NCI-H2196 treated with DMSO at 0.1 percent for 48 hours (cell line): ENCODE measurements around the gene TNFAIP6.
"Not testable (repeated sequence)": the region's sequence is repeated elsewhere in the genome, so short reads cannot be mapped to it uniquely, and the experiment has no call there.

Experiments used
- DNase-seq: peaks from one replicate; lab custom pipeline; 2025; ENCODE audit not compliant: unreplicated experiment; lab: John Stamatoyannopoulos, UW

Gene TNFAIP6, protein sequence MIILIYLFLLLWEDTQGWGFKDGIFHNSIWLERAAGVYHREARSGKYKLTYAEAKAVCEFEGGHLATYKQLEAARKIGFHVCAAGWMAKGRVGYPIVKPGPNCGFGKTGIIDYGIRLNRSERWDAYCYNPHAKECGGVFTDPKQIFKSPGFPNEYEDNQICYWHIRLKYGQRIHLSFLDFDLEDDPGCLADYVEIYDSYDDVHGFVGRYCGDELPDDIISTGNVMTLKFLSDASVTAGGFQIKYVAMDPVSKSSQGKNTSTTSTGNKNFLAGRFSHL

GRCh38 chr2:151357359-151357758 lies at the start of gene TNFAIP6:
Gene TNFAIP6 (plus strand): TSS chr2:151357592. CDS start chr2:151357667, 75 bp downstream.
- no peak for DNase-seq

- not testable (repeated sequence) for DNase-seq
These were observed 47.1 kb upstream of the TNFAIP6 start for GRCh38 chr2:151310313-151310712.

- not testable (repeated sequence) for DNase-seq
These were observed 45.0 kb upstream of the TNFAIP6 start for GRCh38 chr2:151312440-151312839.

GRCh38 chr2:151315381-151315903 lies 42.0 kb upstream of the TNFAIP6 start:
- no peak for DNase-seq

- DNase-seq, result no peak
These were observed 31.8 kb upstream of the TNFAIP6 start for GRCh38 chr2:151325581-151326095.

DNA sequence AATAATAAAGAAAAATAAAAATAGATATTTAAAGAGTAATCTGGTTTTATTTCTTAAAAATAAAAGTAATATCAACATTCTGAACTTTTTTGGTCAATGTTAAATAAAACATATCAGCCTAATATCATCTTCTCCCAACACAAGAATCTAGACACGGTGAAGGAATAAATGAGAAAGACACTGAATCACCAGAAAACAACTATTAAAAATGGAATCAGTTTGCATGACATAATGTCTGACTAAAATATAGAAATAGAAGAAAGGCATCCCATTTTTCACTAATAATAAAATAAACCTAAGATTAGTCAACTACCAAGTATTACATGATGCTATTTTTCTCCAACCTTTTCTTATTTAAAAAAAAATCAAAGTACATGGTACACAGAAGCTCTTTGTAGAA lies 30.8 kb upstream of the TNFAIP6 start:
- DNase-seq, result no peak

- no peak for DNase-seq
These were observed 27.4 kb upstream of the TNFAIP6 start for GRCh38 chr2:151329998-151330397.

- DNase-seq, result no peak
These were observed 24.3 kb upstream of the TNFAIP6 start for GRCh38 chr2:151333083-151333482.

DNA sequence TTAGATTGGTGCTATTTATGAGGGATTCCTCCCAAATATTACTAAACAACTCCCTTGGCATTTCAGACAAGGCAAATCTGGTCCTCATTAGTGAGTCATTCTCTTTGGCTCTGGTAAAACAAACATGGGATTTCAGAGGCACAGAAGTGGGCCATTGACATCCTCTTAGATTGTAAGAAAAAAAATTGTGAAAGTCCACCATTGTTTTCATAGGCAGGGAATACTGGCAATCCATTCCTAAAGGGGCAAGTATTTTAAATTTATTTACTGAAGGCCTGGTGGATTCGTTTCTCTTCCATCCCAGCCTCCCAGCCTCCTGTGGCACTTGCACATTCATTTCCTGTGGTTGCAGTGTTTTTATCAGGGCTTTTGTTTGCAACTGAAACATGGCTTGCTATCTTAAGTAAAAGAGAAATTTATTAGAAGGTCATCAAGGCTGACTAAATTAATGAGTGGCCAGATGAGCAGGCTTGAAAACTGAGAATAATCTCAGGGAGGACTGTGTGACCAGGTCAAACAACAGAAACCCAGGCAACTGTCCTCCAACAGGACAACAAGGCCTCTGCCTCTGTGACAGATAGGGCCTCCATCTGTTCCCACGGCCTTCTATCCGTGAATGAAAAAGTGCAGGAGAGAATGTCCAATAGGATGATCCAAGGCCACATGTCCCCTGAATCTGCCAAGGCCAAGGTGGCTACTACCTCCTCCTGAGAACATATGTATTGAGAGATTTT lies 23.1 kb upstream of the TNFAIP6 start:
- no peak for DNase-seq

DNA sequence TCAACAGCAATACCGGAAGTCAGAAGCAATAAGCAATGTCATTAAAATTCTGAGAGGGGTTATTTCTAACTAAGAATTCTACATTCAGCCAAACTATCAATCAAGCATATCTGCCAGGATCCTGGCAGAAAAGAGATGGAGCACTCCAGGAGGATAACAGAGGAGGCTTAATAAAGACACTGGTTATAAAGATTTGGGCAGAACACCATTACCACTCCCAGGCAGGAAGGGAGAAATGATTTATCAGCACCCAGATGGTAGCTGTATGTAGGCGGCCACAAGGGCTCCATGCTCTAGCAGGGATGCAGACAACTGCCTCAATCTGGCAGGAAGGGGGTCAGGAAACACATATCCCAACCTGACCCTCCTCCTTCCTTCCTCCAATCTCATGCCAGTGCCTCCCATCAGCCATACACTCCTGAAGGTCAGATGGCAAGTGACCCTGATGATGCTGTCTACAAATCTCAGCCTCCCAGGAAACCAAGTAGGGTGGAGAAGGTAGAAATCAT lies 20.5 kb upstream of the TNFAIP6 start:
- no peak for DNase-seq

DNA sequence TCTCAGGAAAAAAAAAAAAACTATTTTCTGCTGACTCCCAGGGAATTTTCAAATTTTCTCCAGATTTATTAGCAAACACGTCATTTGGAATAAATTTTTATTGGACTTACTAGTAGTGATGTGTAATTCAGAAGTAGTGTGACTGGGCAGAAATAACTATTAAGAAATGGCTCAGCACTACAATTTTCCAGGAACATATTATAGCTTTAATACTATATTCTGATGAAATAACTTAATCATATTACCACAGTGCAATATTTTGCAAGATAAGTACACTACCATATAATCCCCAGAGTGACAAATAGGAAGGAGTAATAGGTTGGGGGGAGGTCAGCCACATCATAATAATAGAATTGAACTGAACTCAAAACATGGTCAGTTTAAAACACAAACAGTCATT lies 19.7 kb upstream of the TNFAIP6 start:
- DNase-seq, result no peak

DNA sequence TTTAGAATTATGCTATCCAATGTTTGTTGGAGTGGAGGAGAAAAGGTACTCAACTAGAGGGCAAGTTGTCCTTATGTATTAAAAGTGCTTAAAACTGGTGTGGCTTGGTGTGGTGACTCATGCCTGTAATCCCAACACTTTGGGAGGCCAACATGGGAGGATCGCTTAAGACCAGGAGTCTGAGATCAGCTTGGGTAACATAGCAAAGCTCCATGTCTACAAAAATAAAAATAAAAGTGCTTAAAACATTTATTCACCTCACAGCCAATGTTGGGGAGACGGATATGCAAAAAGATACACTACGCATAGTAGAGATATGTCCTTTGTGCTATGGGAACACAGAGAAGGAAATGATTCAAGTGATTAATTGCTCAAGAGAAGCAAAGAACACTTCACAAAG lies 19.3 kb upstream of the TNFAIP6 start:
- no peak for DNase-seq

- DNase-seq, result no peak
These were observed 14.3 kb upstream of the TNFAIP6 start for GRCh38 chr2:151343073-151343472.

DNA sequence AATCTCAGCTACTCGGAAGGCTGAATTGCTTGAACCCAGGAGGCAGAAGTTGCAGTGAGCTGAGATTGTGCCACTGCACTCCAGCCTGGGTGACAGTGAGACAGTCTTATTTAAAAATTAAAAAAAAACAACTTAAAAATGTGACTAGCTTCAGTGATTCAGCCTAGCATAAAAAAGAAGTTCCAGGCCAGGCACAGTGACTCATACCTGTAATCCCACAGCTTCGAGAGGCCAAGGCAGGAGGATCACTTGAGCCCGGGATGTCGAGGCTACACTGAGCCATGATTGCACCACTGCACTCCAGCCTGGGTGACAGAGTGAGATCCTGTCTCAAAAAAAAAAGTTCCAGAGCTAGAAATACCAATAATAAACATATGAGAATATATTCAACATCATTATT lies 13.2 kb upstream of the TNFAIP6 start:
- not testable (repeated sequence) for DNase-seq

DNA sequence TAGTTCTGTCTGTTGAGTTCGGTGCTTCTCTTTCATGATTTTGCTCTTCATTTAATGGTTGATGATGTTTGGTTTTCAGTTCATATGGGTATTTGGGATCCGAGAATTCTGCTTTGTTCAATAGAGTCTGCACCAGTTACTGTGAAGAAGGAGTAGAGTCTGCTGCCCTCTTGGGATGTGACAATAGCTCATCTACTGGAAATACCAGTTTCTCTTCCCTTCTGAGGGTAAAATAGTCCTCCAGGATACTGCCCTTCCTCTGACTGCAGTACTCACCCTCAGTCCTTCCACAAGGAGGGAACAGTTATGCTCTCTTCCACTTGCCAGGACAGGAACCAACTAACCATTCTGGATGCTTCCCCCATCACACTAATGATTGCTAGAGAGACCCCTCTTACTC lies 12.5 kb upstream of the TNFAIP6 start:
- no peak for DNase-seq

GRCh38 chr2:151347294-151347693 lies 10.1 kb upstream of the TNFAIP6 start:
- no peak for DNase-seq

DNA sequence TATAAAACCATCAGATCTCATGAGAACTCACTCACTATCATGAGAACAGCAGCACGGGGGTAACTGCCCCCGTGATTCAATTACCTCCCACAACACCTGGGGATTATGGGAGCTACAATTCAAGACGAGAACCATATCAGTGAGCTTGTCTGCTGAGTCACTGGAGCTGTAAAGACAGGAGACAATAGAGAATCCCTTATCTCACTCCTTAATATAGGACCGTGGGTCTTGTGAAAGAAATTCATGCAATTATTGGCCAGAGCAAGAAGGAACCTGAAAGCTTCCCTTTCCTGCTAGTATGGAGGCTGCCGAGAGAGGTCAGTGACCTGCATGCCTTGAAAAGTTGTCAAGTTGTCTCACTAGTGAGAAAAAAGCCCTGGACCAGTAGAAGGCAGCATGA lies 9.5 kb upstream of the TNFAIP6 start:
- no peak for DNase-seq

GRCh38 chr2:151350579-151351195 lies 6.7 kb upstream of the TNFAIP6 start:
- DNase-seq, result no peak

DNA sequence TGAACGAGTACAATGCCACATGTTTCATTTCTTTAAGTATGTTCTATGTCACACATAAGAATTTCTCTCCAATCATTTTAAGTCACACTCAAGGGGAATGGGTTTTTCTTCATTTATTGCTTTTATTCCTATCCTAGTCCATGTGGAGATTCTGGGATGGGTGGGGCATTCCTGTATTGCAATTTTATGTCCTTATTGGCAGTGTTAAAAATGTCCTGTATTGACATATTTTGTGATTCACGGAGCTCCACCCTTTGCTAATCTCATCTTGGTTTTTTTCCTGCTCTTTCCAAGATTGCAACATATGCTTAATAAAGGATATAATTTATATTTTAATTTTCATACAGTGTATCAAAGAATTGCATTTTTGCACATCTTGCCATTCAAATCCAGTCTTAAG lies 3.4 kb upstream of the TNFAIP6 start:
- DNase-seq, result no peak

DNA sequence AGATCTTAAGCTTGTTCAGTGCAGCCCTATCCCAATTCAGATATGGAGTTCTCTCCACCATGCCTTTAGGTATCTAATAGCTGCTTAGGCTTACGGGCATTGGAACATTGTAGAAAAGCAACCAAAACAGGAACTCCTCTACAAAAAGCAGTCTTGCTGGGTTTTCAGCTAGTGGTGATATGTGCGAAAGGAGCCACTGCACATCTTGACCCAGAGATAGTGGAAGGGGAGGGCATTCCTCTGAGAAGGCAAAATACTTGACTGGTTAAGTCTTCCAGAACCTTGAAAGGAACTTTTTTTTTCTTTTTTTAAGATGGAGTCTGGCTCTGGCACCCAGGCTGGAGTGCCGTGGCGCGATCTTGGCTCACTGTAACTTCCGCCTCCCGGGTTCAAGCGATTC lies 2.6 kb upstream of the TNFAIP6 start:
- no peak for DNase-seq

DNA sequence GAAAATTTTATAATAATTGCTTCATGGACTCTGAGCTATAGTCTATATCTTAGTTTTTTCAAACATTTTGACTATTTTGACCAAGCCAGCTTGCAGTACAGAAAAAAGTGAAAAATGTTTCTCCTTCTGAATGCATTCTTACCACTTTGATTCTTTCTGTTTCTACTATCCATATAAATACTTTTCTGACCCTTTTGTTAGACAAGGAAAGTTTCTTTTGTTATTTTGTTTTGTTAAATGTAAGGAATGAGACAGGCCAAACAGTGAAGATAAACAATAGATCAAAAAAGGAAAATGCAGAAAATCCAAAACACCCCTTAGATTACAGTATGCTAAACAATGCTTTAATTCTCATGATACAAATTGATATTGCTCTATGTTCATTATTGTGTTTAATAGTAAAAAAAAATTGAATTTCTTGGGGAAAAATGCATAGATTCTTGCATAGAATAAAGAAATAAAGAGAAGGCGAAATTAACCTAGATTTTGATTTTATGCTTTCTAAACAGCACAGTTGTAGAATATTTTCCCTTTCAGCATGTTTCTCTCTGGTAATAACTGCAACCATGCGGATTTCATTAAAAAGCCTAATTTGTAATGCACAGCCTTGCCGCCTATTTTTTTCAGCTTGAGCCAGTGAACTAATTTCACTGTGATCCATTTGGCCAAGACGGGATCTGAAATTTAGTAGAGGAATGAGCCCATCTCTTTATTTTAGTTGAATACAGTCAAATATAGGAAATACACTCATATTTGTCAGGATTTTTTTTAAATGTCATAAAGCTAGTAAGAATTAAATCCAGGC lies 976 bp downstream of the TNFAIP6 start:
- no peak for DNase-seq
